Breast epithelium (tissue), 3 donors: ENCODE data around the gene MECR.

Source experiments
- POLR2A ChIP-seq: fragments of 450-650 bp; IDR thresholded peaks from one replicate; pipeline ENCODE4 v1.6.1; 2016; ENCODE audit warnings: antibody characterized with exemption, mild to moderate bottlenecking, moderate library complexity
- TF ChIP-seq, protein P1 (sequence below), 3 donors: fragments of 450-650 bp; IDR thresholded peaks; one replicate each; pipeline ENCODE4 v1.5.1; 2016 to 2017; ENCODE audit warnings: antibody characterized with exemption in 3 of 3, mild to moderate bottlenecking in 3 of 3, moderate library complexity in 3 of 3

DNA sequence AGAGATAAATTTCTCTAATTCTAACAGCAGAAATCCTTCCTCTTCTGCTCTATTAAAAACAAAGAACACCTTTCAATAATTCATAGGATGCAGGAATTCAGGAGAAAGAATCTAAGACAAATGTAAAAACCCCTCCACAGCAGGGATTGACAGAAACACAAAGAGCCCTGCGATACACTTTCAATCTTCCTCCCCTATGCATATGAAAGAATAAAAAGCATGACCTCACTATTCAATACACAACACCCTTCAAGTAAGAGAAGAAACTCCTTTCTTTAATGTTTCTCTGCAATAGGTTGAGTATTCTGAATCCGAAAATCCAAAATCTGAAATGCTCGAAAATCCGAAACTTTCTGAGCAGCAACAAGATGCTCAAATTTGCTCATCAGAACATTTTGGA, 66.1 kb downstream of the MECR start:
- TF ChIP-seq, protein P1, sequence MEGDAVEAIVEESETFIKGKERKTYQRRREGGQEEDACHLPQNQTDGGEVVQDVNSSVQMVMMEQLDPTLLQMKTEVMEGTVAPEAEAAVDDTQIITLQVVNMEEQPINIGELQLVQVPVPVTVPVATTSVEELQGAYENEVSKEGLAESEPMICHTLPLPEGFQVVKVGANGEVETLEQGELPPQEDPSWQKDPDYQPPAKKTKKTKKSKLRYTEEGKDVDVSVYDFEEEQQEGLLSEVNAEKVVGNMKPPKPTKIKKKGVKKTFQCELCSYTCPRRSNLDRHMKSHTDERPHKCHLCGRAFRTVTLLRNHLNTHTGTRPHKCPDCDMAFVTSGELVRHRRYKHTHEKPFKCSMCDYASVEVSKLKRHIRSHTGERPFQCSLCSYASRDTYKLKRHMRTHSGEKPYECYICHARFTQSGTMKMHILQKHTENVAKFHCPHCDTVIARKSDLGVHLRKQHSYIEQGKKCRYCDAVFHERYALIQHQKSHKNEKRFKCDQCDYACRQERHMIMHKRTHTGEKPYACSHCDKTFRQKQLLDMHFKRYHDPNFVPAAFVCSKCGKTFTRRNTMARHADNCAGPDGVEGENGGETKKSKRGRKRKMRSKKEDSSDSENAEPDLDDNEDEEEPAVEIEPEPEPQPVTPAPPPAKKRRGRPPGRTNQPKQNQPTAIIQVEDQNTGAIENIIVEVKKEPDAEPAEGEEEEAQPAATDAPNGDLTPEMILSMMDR (IDR thresholded peaks at IDR 0.05) = no peak
- TF ChIP-seq POLR2A = no peak
